Ishikawa (cell line): Measurements from ENCODE around the gene PRIMPOL.

Experiments used
- CEBPB ChIP-seq: IDR thresholded peaks from 2 replicates; pipeline ENCODE4 v1.6.1; 2012
- CREB1 ChIP-seq: IDR thresholded peaks from 2 replicates; pipeline ENCODE4 v1.6.1; 2012; ENCODE audit warnings: low read depth
- EGR1 ChIP-seq: IDR thresholded peaks from 2 replicates; pipeline ENCODE4 v1.6.1; 2012
- EP300 ChIP-seq: IDR thresholded peaks from 2 replicates; pipeline ENCODE4 v1.6.1; 2012; ENCODE audit warnings: borderline replicate concordance
- FOXM1 ChIP-seq: IDR thresholded peaks from 2 replicates; pipeline ENCODE4 v1.6.1; 2012; ENCODE audit warnings: low read depth, borderline replicate concordance
- NFIC ChIP-seq: IDR thresholded peaks from 2 replicates; pipeline ENCODE4 v1.6.1; 2012
- RAD21 ChIP-seq: IDR thresholded peaks from 2 replicates; pipeline ENCODE4 v1.6.1; 2012; ENCODE audit warnings: low read depth
- REST ChIP-seq: IDR thresholded peaks from 2 replicates; pipeline ENCODE4 v1.6.1; 2012; ENCODE audit warnings: low read depth, mild to moderate bottlenecking
- TAF1 ChIP-seq: IDR thresholded peaks from 2 replicates; pipeline ENCODE4 v1.6.1; 2012; ENCODE audit warnings: low read depth, mild to moderate bottlenecking
- TCF12 ChIP-seq: IDR thresholded peaks from 2 replicates; pipeline ENCODE4 v1.6.1; 2012; ENCODE audit warnings: low read depth
- TEAD4 ChIP-seq: IDR thresholded peaks from 2 replicates; pipeline ENCODE4 v1.6.1; 2012
- USF1 ChIP-seq: IDR thresholded peaks from 2 replicates; pipeline ENCODE4 v1.6.1; 2012
- YY1 ChIP-seq: IDR thresholded peaks from 2 replicates; pipeline ENCODE4 v1.6.1; 2012; ENCODE audit warnings: low read depth
- ZBTB7A ChIP-seq: IDR thresholded peaks from 2 replicates; pipeline ENCODE4 v1.6.1; 2012; ENCODE audit warnings: low read depth
- TF ChIP-seq, protein P1 (sequence below): IDR thresholded peaks from 2 replicates; pipeline ENCODE4 v1.6.1; 2012

PRIMPOL gene

GRCh38 chr4:184684491-184685189 is 35.1 kb downstream of the PRIMPOL start:
- TF ChIP-seq USF1 (no peak), CREB1 (no peak), EP300 (no peak), TCF12 (no peak), RAD21 (no peak), YY1 (no peak), TAF1 (no peak), EGR1 (no peak), REST (no peak), ZBTB7A (no peak), NFIC (no peak), CEBPB (no peak)
- TF ChIP-seq, protein P1, sequence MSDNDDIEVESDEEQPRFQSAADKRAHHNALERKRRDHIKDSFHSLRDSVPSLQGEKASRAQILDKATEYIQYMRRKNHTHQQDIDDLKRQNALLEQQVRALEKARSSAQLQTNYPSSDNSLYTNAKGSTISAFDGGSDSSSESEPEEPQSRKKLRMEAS = no peak

- TF ChIP-seq, protein P1 = no peak
- no peak for TF ChIP-seq CREB1
Observed at GRCh38 chr4:184688005-184688404, 38.5 kb downstream of the PRIMPOL start.

DNA sequence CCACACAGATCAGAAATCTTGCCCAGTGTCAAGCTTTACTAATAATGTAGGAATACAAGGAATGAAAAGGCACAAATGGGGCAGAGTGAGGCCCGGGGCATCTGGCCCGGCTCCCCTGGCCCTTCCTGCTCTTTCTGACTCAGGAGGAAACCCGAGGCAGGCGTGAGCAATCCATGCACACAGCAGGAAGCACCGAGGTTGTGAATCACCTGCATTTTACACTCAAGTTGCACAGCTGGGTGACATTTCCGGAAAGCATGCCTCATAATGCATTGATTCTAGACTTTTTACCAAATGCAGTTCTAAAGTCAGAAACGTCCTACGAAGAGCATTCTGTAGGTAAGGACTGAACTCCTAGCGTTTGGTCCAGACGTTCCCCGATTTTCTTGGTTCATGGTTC is 38.9 kb downstream of the PRIMPOL start:
- no peak for TF ChIP-seq RAD21
- no peak for TF ChIP-seq YY1
- TF ChIP-seq USF1 = no peak
- TF ChIP-seq NFIC = 0 out of 2 replicates have a peak, but pooled peaks have one; percentile 20
- peak; percentile 75 for TF ChIP-seq TCF12
- TF ChIP-seq, protein P1 = peak; percentile 64; the same call in 1 of the 2 replicates
- no peak for TF ChIP-seq CEBPB
- peak; percentile 51; the same call in 1 of the 2 replicates for TF ChIP-seq EP300
- TF ChIP-seq ZBTB7A = no peak
- no peak for TF ChIP-seq FOXM1
- peak; percentile 75 for TF ChIP-seq TEAD4
- no peak for TF ChIP-seq EGR1
- TF ChIP-seq TAF1 = no peak; the same call in 1 of the 2 replicates
- TF ChIP-seq CREB1 = 0 out of 2 replicates have a peak, but pooled peaks have one; percentile 13
- TF ChIP-seq REST = no peak

GRCh38 chr4:184689681-184690080 is 40.1 kb downstream of the PRIMPOL start:
- TF ChIP-seq EP300 (no peak), YY1 (no peak), NFIC (no peak), REST (no peak), RAD21 (no peak), USF1 (no peak), CREB1 (no peak), FOXM1 (no peak), TCF12 (no peak), ZBTB7A (no peak), TEAD4 (no peak), TAF1 (no peak), CEBPB (no peak), EGR1 (no peak)
